ENCODE measurements around the gene HOXA6.

HOXA6 gene

DNA sequence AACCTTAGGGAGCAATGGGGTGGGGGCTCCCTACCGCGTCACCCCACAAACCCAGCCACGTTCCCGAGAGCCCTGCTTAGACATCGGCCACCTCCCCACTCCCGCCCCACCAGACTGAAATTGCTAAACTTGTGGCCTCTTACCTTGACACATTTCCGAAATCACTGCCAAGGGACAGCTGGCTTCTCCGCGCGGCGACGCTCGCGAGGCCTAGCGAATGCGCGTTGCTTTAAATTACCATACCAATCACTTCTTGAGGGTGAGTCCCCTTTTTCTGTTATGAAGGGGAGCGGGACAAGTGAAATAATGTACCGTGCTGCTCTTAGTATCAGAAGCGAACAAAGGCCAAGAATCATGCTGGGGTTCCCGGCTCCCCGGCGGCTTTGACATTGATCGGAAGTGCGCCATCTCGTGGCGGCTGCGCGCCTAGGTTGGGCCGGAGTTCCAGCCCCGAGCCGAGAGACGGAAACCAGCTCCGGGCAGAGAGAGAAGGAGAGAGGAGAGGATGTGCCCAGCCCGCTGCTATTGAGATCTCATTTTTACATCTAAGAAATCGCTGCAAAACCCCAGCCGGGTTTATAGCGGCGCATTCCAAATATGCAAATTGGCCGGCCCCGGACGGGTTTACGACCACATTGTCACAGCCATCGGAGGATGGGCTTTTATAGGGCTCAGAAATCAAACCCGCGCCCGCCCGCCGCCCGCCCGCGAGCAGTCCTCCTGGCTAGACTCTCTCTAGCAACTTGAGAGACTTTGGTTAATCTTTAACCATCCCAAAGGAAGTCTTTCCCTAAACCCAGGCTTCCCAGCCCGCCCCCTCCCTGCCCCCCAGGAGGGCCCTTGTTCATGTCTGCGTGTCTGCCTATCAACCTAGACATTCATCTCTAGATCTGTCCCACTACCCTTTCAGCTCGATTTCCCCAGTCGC is 32.2 kb upstream of the HOXA6 start:
- no peak overlapping the region; the same call in 1 of the 2 replicates for H3K4me3 ChIP-seq (ENCODE audit: low read length)
- TF ChIP-seq ZNF274 (IDR thresholded peaks at IDR 0.05; ENCODE audit: low read depth, low read length), result no peak

DNA sequence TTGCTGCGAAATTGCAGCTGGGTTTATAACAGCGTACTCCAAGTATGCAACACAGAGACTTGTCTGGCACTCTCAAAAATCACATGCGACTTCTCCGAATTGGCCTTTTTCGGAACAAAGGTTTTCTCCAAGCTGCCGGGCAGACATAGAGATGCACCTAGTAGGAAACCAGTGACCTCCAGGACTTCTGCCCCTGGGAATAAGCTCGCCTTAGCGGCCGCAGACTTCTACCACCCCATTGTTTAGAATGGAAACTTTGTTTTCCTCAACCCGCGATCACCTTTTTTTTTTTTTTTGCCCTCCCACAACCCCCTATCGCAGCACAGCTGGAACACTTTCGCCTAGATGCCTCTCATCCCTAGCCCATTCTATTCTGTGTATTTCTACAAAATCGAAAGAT is 31.5 kb upstream of the HOXA6 start:
- H3K4me3 ChIP-seq (ENCODE audit: low read length), result no peak overlapping the region; the same call in 1 of the 2 replicates
- TF ChIP-seq ZNF274 (IDR thresholded peaks at IDR 0.05; ENCODE audit: low read depth, low read length), result no peak

DNA sequence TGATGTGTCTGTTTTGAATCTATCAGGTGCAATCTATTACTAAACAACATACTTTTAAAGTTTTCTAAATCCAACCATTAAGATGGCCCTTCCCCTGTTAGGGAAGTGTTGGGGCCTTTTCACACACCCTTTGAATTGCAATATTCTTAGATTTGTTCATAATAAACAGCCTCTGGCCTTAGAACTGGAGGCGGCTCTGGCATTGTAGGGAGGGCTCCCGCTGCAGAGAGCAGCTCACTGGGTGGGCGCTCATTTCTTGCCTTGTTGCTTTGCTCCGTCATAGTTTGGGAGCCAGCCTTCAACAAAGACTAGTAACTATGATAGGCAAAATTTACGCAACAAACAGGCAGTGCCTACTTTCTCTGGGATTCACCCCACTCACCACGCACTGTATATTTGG is 30.8 kb upstream of the HOXA6 start:
- no peak overlapping the region; the same call in 1 of the 2 replicates for H3K4me3 ChIP-seq (ENCODE audit: low read length)
- TF ChIP-seq ZNF274 (IDR thresholded peaks at IDR 0.05; ENCODE audit: low read depth, low read length), result no peak

DNA sequence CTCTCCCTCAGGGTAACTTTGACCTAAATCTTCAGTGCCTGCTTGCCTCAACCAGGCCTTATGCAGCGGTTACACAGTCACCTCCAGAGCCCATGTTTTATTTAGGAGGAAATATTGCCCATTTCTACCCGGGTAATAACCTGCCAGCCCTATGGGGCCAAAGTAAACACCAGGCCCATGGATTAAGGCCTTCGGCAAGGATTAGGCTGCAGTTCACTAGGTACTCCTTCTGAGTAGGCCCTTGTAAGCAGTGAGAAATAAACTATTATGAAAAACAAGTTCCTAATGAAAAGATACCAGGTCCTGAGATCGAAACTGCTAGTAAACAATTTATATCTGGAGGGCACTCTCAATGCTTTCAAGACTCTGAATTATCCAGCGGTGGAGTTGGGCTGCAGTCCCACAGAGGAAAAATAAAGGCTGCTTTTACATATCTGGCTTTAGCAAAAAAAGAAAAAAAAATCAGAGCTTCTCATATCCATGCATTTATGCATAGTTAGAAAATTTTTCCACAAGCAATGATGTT is 30.3 kb upstream of the HOXA6 start:
- H3K4me3 ChIP-seq (ENCODE audit: low read length), result no peak overlapping the region; the same call in 1 of the 2 replicates

DNA sequence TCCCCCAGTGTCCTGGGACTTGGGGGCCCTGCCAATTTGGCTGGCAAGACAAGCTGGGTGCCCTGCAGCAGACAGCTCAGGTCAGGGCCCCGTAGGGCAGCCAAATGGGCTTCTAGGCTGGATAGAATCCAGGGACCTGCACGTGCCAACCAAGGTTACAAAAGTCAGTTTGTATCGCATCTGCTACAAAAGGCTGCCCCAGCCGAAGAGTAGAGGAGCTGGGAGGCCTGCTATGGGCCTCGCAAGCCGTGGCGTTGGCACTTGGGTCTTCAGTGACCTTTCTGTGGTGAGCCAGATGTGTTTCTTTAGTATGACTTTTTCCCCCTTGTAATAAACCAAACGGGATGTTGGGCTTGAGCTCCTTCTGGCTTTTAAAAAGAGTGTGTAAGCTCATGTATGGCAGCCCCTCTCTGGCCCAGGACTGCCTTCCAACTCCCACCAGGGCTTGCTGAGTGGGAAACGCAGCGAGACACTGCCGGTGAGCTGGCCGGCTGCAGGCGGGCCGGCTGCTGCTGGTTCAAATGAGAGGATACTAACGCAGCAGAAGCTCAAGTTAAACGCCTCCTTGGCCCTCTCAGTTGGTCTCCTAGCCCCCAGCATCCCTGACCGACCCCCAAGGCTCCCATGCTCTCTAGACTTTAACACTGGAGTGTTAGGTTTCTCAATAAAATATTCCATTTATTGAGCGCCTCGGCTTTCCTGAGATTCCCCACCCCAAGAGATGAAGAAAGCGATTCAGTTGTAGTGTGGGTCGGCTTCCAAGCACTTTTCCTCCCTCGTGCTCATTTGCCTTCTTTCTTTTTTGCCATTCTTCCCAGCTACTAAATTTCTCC is 29.6 kb upstream of the HOXA6 start:
- H3K4me3 ChIP-seq (ENCODE audit: low read length), result no peak overlapping the region
- no peak for TF ChIP-seq ZNF274 (IDR thresholded peaks at IDR 0.05; ENCODE audit: low read depth, low read length)

More for the DNA sequence above, 30.3 kb upstream of the HOXA6 start:
- TF ChIP-seq ZNF274 (IDR thresholded peaks at IDR 0.05; ENCODE audit: low read depth, low read length), result no peak

DNA sequence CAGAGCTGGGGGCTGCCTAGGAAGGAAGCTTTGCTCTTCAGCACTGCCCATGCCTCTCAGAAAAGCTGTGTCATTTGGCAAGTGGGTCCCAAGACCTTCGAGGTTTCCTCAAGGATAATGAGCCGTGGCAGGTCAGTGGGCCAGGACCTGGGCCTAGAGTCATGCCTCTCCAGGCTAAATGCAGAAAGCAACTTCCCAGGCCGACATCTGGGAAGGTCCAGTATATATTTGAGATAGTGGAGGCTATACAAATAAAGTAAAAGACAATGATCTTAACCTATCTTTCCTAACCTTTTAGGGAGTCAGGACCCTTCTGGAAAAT is 28.9 kb upstream of the HOXA6 start:
- no peak for TF ChIP-seq ZNF274 (IDR thresholded peaks at IDR 0.05; ENCODE audit: low read depth, low read length)

DNA sequence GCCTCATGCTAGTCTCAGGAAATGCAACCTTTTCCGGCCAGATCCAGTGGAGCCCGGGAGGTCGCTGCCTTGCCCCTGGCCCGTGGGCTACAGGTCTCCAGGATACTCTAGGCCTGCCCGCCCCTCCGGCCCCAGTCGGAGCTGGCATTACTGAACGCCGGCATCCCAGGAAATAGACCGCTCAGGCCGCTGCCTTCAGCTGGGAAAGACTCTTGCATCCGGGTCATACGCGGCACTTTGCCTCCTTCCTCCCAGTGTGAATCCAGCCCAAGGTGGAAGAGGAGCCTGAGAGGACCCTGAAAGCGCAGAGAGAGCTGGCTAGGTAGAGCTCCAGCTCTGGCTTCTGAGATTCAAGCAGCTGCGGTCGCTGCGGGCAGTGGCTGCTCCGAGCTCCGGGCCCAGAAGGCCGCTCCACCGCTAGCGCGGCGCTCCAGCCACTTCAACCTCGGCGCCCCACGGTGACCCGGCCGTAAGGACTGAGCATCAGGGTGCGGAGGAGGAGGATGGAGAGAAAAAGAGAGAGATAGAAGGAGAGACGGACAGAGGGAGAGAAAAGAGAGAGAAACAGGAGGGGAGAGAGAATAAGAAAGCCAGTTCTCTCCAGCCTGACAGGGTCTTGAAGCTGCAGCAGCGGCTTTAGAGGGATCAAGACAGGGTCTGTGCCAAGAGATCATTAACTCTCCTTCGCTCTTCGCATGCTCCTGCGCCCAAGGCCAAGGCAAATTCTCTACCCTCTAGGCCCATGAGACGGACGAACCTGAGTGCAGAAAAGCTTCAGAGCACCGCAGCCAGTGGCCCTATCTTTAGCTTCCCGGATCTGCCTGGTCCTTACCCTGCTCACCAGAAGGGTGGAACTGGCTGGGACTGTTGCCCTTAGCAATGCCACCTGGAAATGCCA is 28.3 kb upstream of the HOXA6 start:
- no peak overlapping the region for H3K4me3 ChIP-seq (ENCODE audit: low read length)

More for the DNA sequence above, 28.9 kb upstream of the HOXA6 start:
- H3K4me3 ChIP-seq (ENCODE audit: low read length), result no peak overlapping the region

DNA sequence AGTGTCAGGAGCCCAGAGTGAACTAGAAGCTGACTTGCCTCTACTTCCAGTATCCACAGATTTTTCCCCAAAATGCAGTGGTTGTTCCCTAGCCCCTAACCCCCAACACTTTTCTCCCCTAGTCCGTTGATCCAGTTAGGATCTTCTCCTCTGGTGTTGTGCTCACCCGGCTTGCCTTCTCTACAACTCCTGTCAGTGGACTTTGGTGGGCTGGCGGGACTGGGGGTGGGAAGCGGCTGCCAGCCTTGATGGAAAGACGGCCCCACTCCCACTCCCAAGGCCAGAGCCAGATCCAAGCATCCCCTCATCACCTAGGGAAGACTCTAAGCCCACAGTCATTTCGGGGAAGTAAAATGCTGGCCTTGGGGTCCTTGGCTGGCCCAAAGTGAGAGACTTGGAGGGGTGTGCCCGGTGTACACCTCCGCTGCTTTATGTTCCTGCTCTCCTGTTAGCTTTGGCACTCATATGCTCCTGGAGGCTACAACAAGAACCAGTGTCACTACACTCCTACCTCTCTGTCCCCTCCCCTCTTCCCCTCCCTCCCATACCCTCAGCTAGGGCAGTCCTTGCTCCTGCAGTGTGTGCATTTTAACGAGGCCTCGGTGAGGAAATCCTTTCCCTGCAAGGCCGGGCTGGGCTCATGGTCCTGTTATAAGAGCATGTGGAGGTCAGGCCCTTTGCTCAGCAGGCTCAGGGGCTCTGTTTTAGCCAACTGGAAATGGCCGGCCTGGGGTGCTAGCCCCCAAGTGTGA is 27.5 kb upstream of the HOXA6 start:
- no peak for TF ChIP-seq ZNF274 (IDR thresholded peaks at IDR 0.05; ENCODE audit: low read depth, low read length)

More for the DNA sequence above, 28.3 kb upstream of the HOXA6 start:
- TF ChIP-seq ZNF274 (IDR thresholded peaks at IDR 0.05; ENCODE audit: low read depth, low read length), result no peak

DNA sequence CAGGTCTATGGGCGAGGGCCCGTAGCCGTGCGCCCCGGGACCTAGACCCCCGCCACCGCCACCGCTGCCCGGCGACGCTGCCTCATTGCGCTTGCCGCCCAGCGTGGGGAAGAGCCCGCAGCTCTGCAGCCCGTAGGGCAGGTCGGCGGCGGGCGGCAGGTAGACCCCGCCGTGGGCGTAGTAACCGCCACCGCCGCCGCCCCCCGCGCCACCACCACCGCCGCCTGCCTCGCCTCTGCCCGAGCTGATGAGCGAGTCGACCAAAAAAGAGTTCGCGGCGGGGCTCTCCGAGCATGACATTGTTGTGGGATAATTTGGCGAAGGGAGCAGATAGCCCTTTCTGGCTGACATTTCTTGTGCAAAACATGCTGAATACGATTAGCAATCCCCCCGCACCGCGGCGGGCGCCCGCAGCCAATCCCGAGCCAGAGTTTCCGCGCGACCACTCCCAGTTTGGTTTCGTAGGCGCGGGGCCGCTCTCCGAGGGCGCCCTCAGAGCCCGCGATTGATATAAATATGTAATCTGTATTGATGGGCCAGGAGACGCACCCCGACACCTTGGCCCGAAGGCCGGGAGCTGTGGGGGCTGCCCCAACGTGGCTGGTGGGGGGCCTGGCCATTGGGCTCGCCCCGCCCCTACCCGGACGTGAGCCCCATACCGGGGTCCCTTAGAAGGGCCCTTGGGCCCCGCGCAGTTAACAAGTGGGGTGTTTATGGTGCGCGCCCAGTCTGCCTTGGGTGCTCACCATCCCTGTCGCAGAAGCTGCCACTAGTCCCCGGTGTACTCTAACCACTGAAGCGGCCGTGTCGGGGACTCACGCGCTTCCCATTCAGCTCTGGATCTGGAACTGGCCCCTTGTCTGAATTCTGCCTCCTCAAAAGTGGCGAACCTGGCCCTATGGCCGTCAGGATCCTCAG is 26.6 kb upstream of the HOXA6 start, which contains the start of gene HOXA10:
HOXA10 (minus strand) TSS at position 365 of the 918 bp plus-strand sequence; CDS start at position 351, 14 bp downstream.
- peak within 1 kb of the TSS; percentile 8; the same call in 1 of the 2 replicates for H3K4me3 ChIP-seq (ENCODE audit: low read length)
- no peak for TF ChIP-seq ZNF274 (IDR thresholded peaks at IDR 0.05; ENCODE audit: low read depth, low read length)

More for the DNA sequence above, 27.5 kb upstream of the HOXA6 start:
- no peak overlapping the region for H3K4me3 ChIP-seq (ENCODE audit: low read length)

DNA sequence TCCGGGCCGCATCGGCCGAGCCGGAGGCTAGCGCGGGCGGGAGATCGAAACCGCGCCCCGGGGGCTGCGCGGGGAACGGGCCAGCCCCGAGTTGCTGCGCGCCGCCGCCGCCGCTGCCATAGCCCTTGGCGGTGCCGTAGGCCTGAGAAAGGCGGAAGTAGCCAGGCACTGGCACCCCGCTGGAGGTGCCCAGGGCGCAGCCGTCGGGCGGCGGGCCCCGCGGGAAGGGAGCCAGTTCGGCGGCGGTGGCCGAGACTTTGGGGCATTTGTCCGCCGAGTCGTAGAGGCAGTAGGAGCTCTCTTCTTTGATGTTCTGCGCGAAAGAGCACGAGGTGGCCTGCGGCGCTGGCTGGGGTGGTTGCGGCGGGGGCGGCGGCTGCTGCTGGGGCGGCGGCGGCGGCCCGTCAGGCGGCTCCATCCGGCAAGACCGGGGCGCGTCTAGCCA is 26.0 kb upstream of the HOXA6 start:
- TF ChIP-seq ZNF274 (IDR thresholded peaks at IDR 0.05; ENCODE audit: low read depth, low read length), result no peak
- H3K4me3 ChIP-seq (ENCODE audit: low read length), result peak overlapping the region; percentile 8; the same call in 1 of the 2 replicates

DNA sequence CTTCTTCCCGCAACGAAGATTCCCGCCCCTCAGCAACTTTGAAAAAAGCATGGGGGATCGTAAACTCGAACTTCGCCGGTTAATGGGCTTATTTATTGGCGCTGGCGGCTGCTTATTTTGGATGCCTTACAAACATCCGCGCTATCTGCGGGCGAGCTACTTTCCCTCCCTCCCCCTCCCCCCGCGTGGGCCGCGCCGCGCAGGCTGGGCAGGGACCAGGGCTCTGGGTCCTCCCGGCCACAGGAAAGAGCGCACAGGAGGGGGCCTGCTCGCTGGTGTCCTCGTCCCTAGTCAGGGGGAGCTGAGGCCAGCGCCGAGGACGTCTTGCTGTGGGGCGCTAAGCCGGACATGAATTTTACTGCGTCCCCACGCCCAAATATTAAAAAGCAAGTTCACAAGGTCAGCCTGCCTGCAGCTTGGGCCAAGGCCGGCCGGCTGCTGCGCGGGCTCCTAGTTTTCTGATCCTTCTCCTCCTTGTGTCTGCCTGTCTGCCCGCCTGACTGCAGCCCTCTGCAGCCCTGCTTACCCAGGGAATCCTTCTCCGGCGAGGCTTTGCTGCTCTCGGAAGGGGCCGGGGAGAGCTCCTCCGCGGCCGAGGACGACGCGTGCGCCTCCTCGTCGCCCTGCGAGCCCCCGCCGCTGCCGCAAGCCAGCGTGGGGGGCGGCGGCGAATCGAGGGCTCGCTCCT is 25.4 kb upstream of the HOXA6 start:
- TF ChIP-seq ZNF274 (IDR thresholded peaks at IDR 0.05; ENCODE audit: low read depth, low read length), result no peak
- H3K4me3 ChIP-seq (ENCODE audit: low read length), result peak overlapping the region; percentile 8; the same call in 1 of the 2 replicates
